Measurements from ENCODE around the gene PSD2.

Gene PSD2

DNA sequence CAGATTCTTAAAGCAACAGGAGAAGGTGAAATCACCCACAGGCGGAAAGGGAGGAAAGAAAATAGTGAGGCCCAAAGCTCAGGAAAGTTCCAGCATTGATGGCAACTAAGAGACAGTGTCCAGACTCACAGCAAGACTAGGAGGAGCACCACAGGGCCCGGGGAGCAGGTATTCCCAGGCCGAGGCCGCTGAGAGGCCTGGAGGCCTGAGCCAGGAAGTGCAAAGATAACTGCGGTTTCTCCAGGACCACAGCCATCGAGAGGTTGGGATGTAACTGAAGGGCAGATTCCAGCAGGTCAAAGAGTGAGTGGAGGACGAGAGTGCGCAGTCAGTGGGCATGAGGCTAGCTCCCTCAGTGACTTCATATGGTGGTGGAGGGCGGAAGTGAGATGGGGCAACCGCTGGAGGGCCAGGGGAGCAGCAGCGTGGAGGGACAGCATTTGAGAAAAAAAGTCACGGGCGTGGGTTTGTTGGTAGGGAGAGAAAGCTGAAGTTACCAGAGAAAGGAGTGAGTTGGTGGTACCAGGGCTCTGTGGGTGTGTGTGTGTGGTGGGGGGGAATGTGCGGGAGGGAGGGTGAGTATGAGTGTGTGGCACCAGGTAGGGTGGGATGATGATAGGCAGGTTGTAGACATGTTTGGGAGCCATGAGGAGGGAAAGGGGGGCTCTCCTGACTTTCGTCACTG is 89.7 kb downstream of the PSD2 start:
- no peak for DNase-seq

- DNase-seq: no peak
Observed at GRCh38 chr5:139885857-139886208, 90.2 kb downstream of the PSD2 start.

DNA sequence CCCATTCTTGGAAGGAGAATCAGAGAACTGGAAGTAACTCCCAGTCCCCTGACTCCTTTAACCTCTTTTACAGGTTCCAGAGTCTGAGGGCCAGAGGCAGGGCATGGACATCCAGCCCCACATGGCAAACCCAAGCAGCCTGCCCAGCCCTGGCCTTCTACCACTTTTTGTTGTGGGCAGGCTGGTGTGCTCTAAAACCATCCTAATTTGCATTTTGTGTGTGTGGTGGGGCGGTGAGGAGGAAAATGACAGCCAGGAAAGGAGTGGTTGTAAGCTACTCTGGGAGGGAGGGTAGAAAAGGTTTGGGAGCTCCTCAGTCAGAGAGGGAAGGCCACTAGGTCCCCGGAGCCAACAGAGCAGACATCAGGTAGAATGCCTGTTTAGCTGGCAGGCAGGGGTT is 90.6 kb downstream of the PSD2 start:
- no peak for DNase-seq

- DNase-seq: no peak
Observed at GRCh38 chr5:139888370-139888769, 92.8 kb downstream of the PSD2 start.

DNA sequence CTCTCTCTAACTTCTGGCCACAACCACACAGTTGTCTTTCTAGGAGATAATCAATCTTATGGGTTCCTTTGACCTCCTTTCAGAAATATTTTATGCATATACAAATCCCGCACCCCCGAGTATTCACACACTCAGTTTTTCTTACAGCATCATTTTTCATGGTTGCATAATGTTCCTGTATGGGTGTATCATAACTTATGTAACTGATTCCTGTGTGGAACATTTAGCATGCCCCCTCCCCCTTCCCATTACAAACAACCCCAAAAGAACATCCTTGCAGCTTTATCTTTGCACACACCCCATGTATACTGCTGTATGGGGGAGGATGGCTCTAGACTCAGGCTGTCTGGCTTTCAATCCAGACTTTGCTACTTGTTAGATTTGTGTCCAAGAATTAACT is 93.8 kb downstream of the PSD2 start:
- DNase-seq: no peak

DNA sequence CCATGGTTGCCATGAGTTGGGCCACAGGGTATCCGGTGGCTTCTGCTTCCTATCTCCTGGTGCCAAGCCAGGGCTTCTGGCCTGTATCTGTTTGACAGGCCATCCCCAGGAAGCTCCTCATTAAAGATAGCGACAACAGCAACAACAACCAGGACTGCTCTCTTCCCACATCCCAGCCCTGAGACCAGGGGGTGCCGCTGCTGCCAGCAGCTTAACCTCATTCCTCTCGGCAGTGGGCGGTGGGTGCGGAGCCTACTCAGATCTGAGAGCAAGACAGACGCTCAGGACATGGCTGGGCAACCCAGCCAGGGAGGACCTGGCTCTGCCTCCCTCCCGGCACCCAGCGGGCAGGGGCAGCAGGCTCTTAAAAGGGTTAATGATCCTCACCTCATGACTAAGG is 98.3 kb downstream of the PSD2 start:
- no peak for DNase-seq
